Retinal pigment epithelial cell (primary cell): ENCODE data around the gene PATZ1.

Source experiments
- DNase-seq: peaks from one replicate; pipeline ENCODE4 v3.0.0-alpha.2; 2010; ENCODE audit warnings: low read depth
- H3K4me3 ChIP-seq: 2 replicates; pipeline ENCODE4 v1.5.1; 2011; ENCODE audit warnings: mild to moderate bottlenecking, low read length, control low read depth, moderate library complexity
- CTCF ChIP-seq: conservative IDR thresholded peaks from 2 replicates; pipeline ENCODE4 v1.5.1; 2011; ENCODE audit warnings: low read depth, low read length, control low read depth, inconsistent platforms

The PATZ1 gene

GRCh38 chr22:31302006-31302405 is 44.1 kb downstream of the PATZ1 start:
- no peak for TF ChIP-seq CTCF
- DNase-seq = no peak
- no peak overlapping the region for H3K4me3 ChIP-seq

- no peak for TF ChIP-seq CTCF
- DNase-seq = no peak
- no peak overlapping the region for H3K4me3 ChIP-seq
Observed at GRCh38 chr22:31300896-31301295, 45.2 kb downstream of the PATZ1 start.

GRCh38 chr22:31295831-31296657 is 50.1 kb downstream of the PATZ1 start:
- no peak for DNase-seq
- no peak for TF ChIP-seq CTCF
- no peak overlapping the region for H3K4me3 ChIP-seq

- no peak overlapping the region for H3K4me3 ChIP-seq
- no peak for TF ChIP-seq CTCF
- DNase-seq = no peak
Observed at GRCh38 chr22:31295360-31295759, 50.8 kb downstream of the PATZ1 start.

DNA sequence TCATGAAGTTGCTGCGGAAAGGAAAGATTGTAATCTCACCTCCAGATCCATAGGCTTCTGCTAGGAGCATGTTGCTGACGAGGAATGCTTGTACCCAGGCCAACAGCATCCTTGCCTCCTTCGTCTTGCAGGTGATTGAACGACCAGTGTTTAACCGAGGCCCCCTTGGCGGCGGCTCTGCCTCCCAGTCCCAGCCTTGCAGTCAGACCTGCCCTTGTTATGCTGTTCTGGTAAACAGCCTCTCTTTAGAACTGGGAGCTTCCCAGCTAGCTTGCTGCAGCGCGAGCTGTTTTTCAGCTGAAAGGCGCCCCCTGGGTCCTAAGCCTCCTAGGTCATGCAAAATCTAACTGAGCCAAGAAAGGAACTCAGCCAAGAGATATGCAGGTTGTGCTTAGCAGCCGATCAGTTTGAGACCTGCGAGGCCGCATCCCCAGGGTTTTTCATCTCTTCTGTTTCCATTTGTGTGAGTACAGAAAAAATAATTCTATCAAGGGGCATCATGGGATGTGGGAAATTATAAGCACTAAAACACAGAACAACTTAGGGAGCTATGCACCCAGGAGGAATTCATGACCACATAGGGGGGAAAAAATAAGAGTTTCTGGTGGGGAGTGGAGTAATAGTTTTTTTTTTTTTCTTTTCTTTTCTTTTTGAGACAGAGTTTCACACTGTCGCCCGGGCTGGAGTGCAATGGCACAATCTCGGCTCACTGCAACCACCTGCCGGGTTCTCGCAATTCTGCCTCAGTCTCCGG is 53.7 kb downstream of the PATZ1 start, which contains the start of gene PIK3IP1:
PIK3IP1 (minus strand) TSS at position 253 of the 754 bp plus-strand sequence; CDS start at position 109, 144 bp downstream.
- TF ChIP-seq CTCF = peak; percentile 62
- peak within 1 kb of the TSS; percentile 93 for H3K4me3 ChIP-seq
- DNase-seq = peak; percentile 86

DNA sequence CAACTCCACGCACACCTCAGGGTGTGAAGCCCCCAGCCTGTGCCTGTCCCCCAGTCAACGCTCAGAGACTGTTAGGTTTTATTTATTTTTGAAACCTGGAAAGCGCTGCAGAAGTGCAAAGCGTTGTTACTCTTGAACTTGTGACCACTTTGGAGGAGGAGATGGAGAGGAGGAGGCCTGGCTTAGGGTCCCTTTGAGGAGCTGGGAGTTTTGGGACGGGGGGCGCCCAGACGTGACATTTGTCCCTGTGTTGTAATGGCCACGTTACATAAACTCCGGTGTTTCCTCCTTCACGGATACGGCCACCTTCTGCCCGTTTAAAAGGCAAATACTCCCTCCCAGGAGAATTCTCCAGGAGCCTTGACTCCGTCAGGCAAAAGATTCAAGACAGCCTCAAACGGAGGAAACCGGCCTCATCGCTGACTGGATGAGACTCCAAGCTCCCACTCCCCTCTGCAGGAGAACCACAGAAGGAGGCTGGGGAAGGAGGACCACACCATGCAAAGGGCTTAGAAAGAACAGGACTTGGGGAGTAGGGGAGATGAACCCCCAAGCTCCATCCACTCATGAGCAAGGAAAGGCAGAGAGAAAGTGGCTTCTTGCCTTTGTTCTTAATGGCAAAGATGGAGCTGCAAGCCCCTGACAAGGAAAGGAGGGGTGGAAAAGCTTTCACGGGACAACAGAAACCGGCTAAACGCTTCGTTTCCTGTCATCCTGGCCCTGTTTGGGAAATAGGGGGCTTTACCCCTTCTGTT is 54.5 kb downstream of the PATZ1 start:
- DNase-seq = no peak
- TF ChIP-seq CTCF = no peak
- H3K4me3 ChIP-seq = peak overlapping the region; percentile 93
